SHP77 treated with DMSO at 0.1 percent for 48 hours (cell line): Measurements from ENCODE around the gene ALDH3A1.

Source experiments
- DNase-seq: peaks from one replicate; lab custom pipeline; 2025; lab: John Stamatoyannopoulos, UW

ALDH3A1 gene

GRCh38 chr17:19740933-19741332, 7.2 kb downstream of the ALDH3A1 start:
- no peak for DNase-seq

GRCh38 chr17:19739241-19740201, 8.6 kb downstream of the ALDH3A1 start:
- DNase-seq: no peak

- DNase-seq: no peak
These were observed 9.3 kb downstream of the ALDH3A1 start for GRCh38 chr17:19738757-19739156.

- DNase-seq: no peak
These were observed 10.0 kb downstream of the ALDH3A1 start for GRCh38 chr17:19738073-19738449.

- DNase-seq: no peak
These were observed 10.6 kb downstream of the ALDH3A1 start for GRCh38 chr17:19737305-19738072.

GRCh38 chr17:19736071-19736470, 12.0 kb downstream of the ALDH3A1 start:
- no peak for DNase-seq

- no peak for DNase-seq
These were observed 14.1 kb downstream of the ALDH3A1 start for GRCh38 chr17:19733953-19734526.

- DNase-seq: no peak
These were observed 16.5 kb downstream of the ALDH3A1 start for GRCh38 chr17:19731626-19732025.

GRCh38 chr17:19730843-19731242, 17.3 kb downstream of the ALDH3A1 start:
- DNase-seq: no peak

- no peak for DNase-seq
These were observed 18.2 kb downstream of the ALDH3A1 start for GRCh38 chr17:19729900-19730299.

GRCh38 chr17:19728084-19728495, 20.0 kb downstream of the ALDH3A1 start:
- peak; percentile 99 for DNase-seq

- peak; percentile 78 for DNase-seq
These were observed 20.5 kb downstream of the ALDH3A1 start for GRCh38 chr17:19727501-19728078.

GRCh38 chr17:19726631-19727376, 21.3 kb downstream of the ALDH3A1 start:
- peak; percentile 61 for DNase-seq

GRCh38 chr17:19725486-19725885, 22.6 kb downstream of the ALDH3A1 start:
- DNase-seq: no peak

- no peak for DNase-seq
These were observed 23.3 kb downstream of the ALDH3A1 start for GRCh38 chr17:19724501-19725420.

GRCh38 chr17:19723964-19724363, 24.1 kb downstream of the ALDH3A1 start:
- no peak for DNase-seq

GRCh38 chr17:19720631-19721426, 27.3 kb downstream of the ALDH3A1 start:
- peak; percentile 49 for DNase-seq

GRCh38 chr17:19720210-19720475, 28.0 kb downstream of the ALDH3A1 start:
- DNase-seq: no peak

GRCh38 chr17:19719355-19720209, 28.5 kb downstream of the ALDH3A1 start:
- no peak for DNase-seq
